NCI-H1105 (cell line): ENCODE data around the gene KCNS1.
A peak's percentile ranks its signal among the peaks of the same experiment; 100 is the strongest.

Experiments used
- DNase-seq: peaks from one replicate; lab custom pipeline; 2025; lab: John Stamatoyannopoulos, UW

Gene KCNS1

DNA sequence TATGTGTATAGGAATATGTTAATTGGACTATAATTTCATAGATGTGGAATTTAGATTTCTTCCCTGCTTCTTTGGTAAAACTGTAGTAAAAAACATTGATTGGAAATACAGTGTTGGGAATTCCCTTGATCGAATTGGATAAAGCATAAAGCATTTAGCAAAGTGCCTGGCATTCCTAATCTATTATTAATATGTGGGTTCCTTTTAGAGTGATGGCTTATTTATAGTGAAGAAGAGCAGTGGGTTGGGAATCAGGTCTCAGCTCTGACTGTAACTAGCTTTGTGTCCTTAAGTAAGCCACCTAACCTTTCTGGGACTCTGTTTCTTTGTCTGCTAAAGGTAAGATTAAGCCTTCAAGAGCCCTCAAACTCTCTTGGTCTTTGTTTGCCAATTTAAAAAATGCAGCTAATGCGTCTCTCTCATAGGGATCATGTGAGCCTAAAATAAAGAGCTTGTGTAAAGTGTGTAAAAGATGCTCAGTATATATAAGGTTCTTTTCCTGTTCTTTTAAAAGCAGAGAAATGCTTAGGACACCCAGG, 53.3 kb downstream of the KCNS1 start:
- DNase-seq, result no peak

DNA sequence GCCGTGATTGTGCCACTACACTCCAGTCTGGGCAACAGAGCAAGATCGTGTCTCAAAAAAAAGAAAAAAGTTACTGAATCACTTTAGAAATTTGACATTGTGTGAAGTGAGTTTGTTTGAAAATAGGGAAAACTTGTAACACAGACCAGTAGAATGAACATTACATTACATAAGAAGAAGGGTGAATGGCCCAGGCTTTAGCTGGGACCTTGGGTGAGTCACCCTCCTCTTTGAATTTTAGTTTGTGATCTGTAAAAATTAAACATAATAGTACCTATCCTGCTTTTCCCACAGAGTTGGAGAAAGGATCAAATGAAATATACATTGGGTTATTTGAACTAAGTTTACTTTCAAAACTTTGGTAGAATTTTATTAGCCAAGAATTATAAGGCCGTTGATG, 56.3 kb downstream of the KCNS1 start:
- no peak for DNase-seq

DNA sequence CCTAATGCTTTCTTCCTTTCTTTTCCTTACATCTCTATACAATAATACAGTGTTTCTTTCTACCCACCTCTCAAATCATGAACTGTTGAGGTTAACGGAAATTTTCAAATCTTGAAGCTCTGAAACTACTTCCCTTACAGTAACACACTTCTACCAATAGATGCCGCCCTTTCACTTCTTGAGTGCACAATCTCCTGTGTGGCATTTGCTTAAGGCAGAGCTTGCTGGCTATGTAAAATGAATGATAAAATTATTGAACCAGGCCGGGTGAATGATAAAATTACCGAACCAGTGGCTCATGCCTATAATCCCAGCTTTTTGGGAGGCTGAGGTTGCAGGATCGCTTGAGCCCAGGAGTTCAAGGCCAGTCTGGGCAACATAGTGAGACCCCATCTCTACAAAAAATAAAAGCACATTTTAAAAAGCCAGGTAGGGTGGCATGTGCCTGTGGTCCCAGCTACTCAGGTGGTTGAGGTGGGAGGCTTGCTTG, 56.8 kb downstream of the KCNS1 start:
- peak; percentile 58 for DNase-seq

DNA sequence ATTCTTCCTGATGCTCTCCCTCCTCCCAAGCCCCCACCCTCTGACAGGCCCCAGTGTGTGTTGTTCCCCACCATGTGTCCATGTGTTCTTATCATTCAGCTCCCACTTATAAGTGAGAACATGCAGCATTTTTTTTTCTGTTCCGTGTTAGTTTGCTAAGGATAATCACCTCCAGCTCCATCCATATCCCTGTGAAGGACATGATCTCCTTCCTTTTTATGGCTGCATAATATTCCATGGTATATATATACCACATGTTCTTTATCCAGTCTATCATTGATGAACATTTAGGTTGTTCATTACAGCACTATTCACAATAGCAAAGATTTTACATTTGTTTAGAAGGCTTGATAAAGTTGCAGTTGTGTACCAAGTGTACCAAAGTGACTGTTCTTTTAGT, 57.9 kb downstream of the KCNS1 start:
- no peak for DNase-seq
